HCT116 (cell line): ENCODE results near the gene ARRB2. TPM values are rescaled to one million over a fixed set of nuclear protein-coding genes. Genes with fewer than 3 reads are reported as not detected.

Source experiments
- ATAC-seq: fragments of 200-7000 bp; cut with Tn5 transposase; 2 replicates; pipeline ENCODE4 v1.9.1; 2020; ENCODE audit warnings: mild to moderate bottlenecking, moderate library complexity
- BruUV-seq: library from RNA; stranded (reverse); fragments of 400-500 nt; replicated peaks from 2 replicates; lab custom pipeline; 2021; lab: Mats Ljungman, UMichigan
- CTCF ChIA-PET: fragments of 300-600 bp; sonication (Branson Sonifier 250); formaldehyde crosslinking; loops from one replicate; lab custom pipeline; 2021; ENCODE audit warnings: antibody characterized with exemption; lab: Charles Lee
- POLR2A ChIA-PET: fragments of 300-600, 350-600 bp; sonication (Branson Sonifier 250); formaldehyde crosslinking; loops from one replicate; lab custom pipeline; 2021; ENCODE audit warnings: antibody characterized with exemption; lab: Charles Lee
- RAD21 ChIA-PET, 2 experiments: fragments of 300-600 bp; sonication (Branson Sonifier 250); formaldehyde crosslinking; loops; one replicate each; lab custom pipeline; 2023; ENCODE audit warnings: low total read pairs in 2 of 2; ENCODE audit not compliant: uncharacterized antibody in 2 of 2, unreplicated experiment in 2 of 2, low non-redundant PET in 1 of 2; lab: Charles Lee
- DNase-seq: peaks from one replicate; pipeline ENCODE4 v3.0.0-alpha.2; 2010; ENCODE audit warnings: low read depth, low spot score
- H2AFZ ChIP-seq: fragments of 200-600 bp; shearing (Covaris generic), sonication (generic); 2 replicates; pipeline ENCODE4 v1.6.1; 2017; ENCODE audit warnings: low read depth, mixed run types, mixed read lengths, antibody characterized with exemption, low read length; ENCODE audit not compliant: poor library complexity, severe bottlenecking
- H3K27ac ChIP-seq: 2 replicates; pipeline ENCODE4 v1.5.1; 2012; ENCODE audit warnings: low read depth, low read length
- H3K27me3 ChIP-seq: fragments of 200-600 bp; sonication (generic); 2 replicates; pipeline ENCODE4 v1.6.1; 2016; ENCODE audit warnings: mixed run types, low read length, mixed read lengths; ENCODE audit not compliant: insufficient read depth
- H3K36me3 ChIP-seq, 2 experiments: fragments of 200-500 bp in 1 of 2; fragments of 200-600 bp in 1 of 2; sonication (Bioruptor generic) in 1 of 2; sonication (generic) in 1 of 2; 2 replicates each; pipeline versions ENCODE4 v1.5.1 to v1.6.1; 2014 to 2016; ENCODE audit warnings: low read length in 2 of 2, inconsistent platforms in 1 of 2, mixed read lengths in 1 of 2, mixed run types in 1 of 2; ENCODE audit not compliant: insufficient read depth in 2 of 2, control insufficient read depth in 1 of 2
- H3K4me1 ChIP-seq, 2 experiments: fragments of 200-600 bp in 1 of 2; sonication (generic) in 1 of 2; 2 replicates each; pipeline versions ENCODE4 v1.5.1 to v1.6.1; 2012 to 2017; ENCODE audit warnings: low read length in 2 of 2, inconsistent platforms in 1 of 2, mild to moderate bottlenecking in 1 of 2, mixed read lengths in 1 of 2, mixed run types in 1 of 2, moderate library complexity in 1 of 2; ENCODE audit not compliant: insufficient read depth in 2 of 2, control insufficient read depth in 1 of 2
- H3K4me2 ChIP-seq: fragments of 200-600 bp; sonication (generic); 2 replicates; pipeline ENCODE4 v1.6.1; 2017; ENCODE audit warnings: mixed run types, low read length, mixed read lengths
- H3K4me3 ChIP-seq, 2 experiments: fragments of 200-600 bp in 1 of 2; sonication (generic) in 1 of 2; replicated peaks in 1 of 2; 2 replicates each; pipeline ENCODE4 v1.5.1; 2011 to 2016; ENCODE audit warnings: low read length in 2 of 2, control low read depth in 1 of 2, low read depth in 1 of 2, mild to moderate bottlenecking in 1 of 2, mixed read lengths in 1 of 2, mixed run types in 1 of 2
- H3K79me2 ChIP-seq: fragments of 200-600 bp; sonication (generic); 2 replicates; pipeline ENCODE4 v1.6.1; 2017; ENCODE audit warnings: mild to moderate bottlenecking, mixed run types, low read length, moderate library complexity, mixed read lengths; ENCODE audit not compliant: insufficient read depth
- H3K9ac ChIP-seq: fragments of 200-600 bp; sonication (generic); 2 replicates; pipeline ENCODE4 v1.6.1; 2016; ENCODE audit warnings: low read length, mixed read lengths
- H3K9me2 ChIP-seq: fragments of 200-600 bp; sonication (generic), shearing (Covaris generic); 2 replicates; pipeline ENCODE4 v1.6.1; 2017; ENCODE audit warnings: mixed run types, mild to moderate bottlenecking, moderate library complexity; ENCODE audit not compliant: insufficient read depth
- H3K9me3 ChIP-seq, 2 experiments: fragments of 200-500 bp in 1 of 2; fragments of 200-600 bp in 1 of 2; sonication (Bioruptor generic) in 1 of 2; sonication (generic) in 1 of 2; 2 replicates each; pipeline ENCODE4 v1.6.1; 2014 to 2017; ENCODE audit warnings: low read length in 2 of 2, mixed read lengths in 2 of 2, inconsistent platforms in 1 of 2, low read depth in 1 of 2, mild to moderate bottlenecking in 1 of 2, mixed run types in 1 of 2, moderate library complexity in 1 of 2; ENCODE audit not compliant: control insufficient read depth in 1 of 2, insufficient read depth in 1 of 2
- H4K20me1 ChIP-seq: fragments of 200-600 bp; sonication (generic), shearing (Covaris generic); 2 replicates; pipeline ENCODE4 v1.6.1; 2017; ENCODE audit warnings: mixed run types, mild to moderate bottlenecking, moderate library complexity; ENCODE audit not compliant: insufficient read depth
- CBX3 ChIP-seq: IDR thresholded peaks from 2 replicates; pipeline ENCODE4 v1.6.1; 2012; ENCODE audit warnings: low read depth
- CEBPB ChIP-seq: IDR thresholded peaks from 2 replicates; pipeline ENCODE4 v1.6.1; 2012; ENCODE audit warnings: low read depth
- EGR1 ChIP-seq: IDR thresholded peaks from 2 replicates; pipeline ENCODE4 v1.6.1; 2012; ENCODE audit warnings: low read depth
- ELF1 ChIP-seq: IDR thresholded peaks from 2 replicates; pipeline ENCODE4 v1.6.1; 2012; ENCODE audit warnings: low read depth, borderline replicate concordance
- JUND ChIP-seq: IDR thresholded peaks from 2 replicates; pipeline ENCODE4 v1.6.1; 2012
- RAD21 ChIP-seq: IDR thresholded peaks from 2 replicates; pipeline ENCODE4 v1.6.1; 2012; ENCODE audit warnings: low read depth, mild to moderate bottlenecking
- REST ChIP-seq: IDR thresholded peaks from 2 replicates; pipeline ENCODE4 v1.6.1; 2012; ENCODE audit warnings: low read depth
- SRF ChIP-seq: IDR thresholded peaks from 2 replicates; pipeline ENCODE4 v1.6.1; 2012; ENCODE audit warnings: low read depth
- YY1 ChIP-seq: IDR thresholded peaks from 2 replicates; pipeline ENCODE4 v1.6.1; 2011; ENCODE audit warnings: low read length, low read depth, moderate library complexity, mild to moderate bottlenecking; ENCODE audit not compliant: insufficient replicate concordance; ENCODE audit errors: extremely low read depth
- intact Hi-C: fragments of 100-400 bp; cut with micrococcal nuclease; formaldehyde crosslinking; loops from 2 replicates; pipeline ENCODE4 v1.10.0; 2022
- total RNA-seq: library from RNA; stranded (reverse); gene quantifications from one replicate; pipeline ENCODE4 v1.2.1, GENCODE V29; 2021; ENCODE audit not compliant: unreplicated experiment
- TF ChIP-seq, protein P1 (sequence below): IDR thresholded peaks from 2 replicates; pipeline ENCODE4 v1.6.1; 2012
- TF ChIP-seq, protein P2 (sequence below): IDR thresholded peaks from 2 replicates; pipeline ENCODE4 v1.6.1; 2011; ENCODE audit warnings: mild to moderate bottlenecking, low read length, moderate library complexity; ENCODE audit not compliant: insufficient replicate concordance; ENCODE audit errors: extremely low read depth

ARRB2 gene
- total RNA-seq, 1 experiment from 2014 or later, result 70.8 TPM

DNA sequence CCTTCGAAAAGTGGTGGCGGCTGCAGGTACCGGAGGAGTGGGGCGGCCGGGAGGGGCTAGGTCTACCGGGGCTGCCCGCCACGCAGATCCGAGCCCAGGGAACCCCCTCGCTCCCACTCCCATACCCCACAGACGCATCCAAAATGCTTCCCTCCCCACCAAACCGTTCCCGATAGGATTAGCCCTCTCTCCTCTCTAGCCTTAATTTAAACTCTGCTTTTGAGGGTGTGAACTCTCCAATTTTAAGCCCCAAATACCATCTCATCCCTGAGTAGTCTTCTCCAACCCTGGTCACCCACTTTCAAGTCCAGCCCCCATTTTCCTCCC is 29.6 kb downstream of the ARRB2 start:
- peak overlapping the region; percentile 52; the same call in 1 of the 2 replicates for H3K27ac ChIP-seq
- intact Hi-C loops, result no loop called here
- ChIA-PET POLR2A (no interaction called here), CTCF (no interaction called here), RAD21 (no interaction called here)
- H3K27me3 ChIP-seq, result no peaks in the 10 kb centered on the region
- H2AFZ ChIP-seq, result no peak overlapping the region
- no peaks in the 10 kb centered on the region for H3K36me3 ChIP-seq
- DNase-seq, result no peak
- BruUV-seq, result no TSS peak
- peak overlapping the region; percentile 99 for H3K4me2 ChIP-seq
- no peaks in the 10 kb centered on the region for H4K20me1 ChIP-seq
- no peaks in the 10 kb centered on the region; the same call in 1 of the 2 replicates for H3K79me2 ChIP-seq
- peaks cover 11 to 25% of the 10 kb centered on the region in 2 experiments for H3K4me1 ChIP-seq
- H3K9me3 ChIP-seq, result no peaks in the 10 kb centered on the region
- peak overlapping the region; percentile 80 for H3K9ac ChIP-seq
- peak overlapping the region; percentile 68 to 73 for H3K4me3 ChIP-seq
- TF ChIP-seq, protein P1, sequence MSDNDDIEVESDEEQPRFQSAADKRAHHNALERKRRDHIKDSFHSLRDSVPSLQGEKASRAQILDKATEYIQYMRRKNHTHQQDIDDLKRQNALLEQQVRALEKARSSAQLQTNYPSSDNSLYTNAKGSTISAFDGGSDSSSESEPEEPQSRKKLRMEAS, result no peak; the same call in 1 of the 2 replicates
- TF ChIP-seq CBX3, result no peak
- no peak for TF ChIP-seq ELF1
- no peak for TF ChIP-seq RAD21
- no peak for TF ChIP-seq REST
- TF ChIP-seq SRF, result no peak
- no peaks in the 10 kb centered on the region for H3K9me2 ChIP-seq
- no peak for ATAC-seq

GRCh38 chr17:4740584-4740983 is 30.2 kb downstream of the ARRB2 start:
- DNase-seq, result no peak
- no peaks in the 10 kb centered on the region for H3K9me3 ChIP-seq
- ChIA-PET RAD21 (no interaction called here), POLR2A (no interaction called here), CTCF (no interaction called here)
- H3K27ac ChIP-seq, result no peak overlapping the region
- H3K4me1 ChIP-seq, result peaks cover 11 to 25% of the 10 kb centered on the region in 2 experiments
- H4K20me1 ChIP-seq, result no peaks in the 10 kb centered on the region
- H3K9me2 ChIP-seq, result no peaks in the 10 kb centered on the region
- no peak for ATAC-seq
- no peaks in the 10 kb centered on the region for H3K36me3 ChIP-seq
- H3K4me2 ChIP-seq, result peak overlapping the region; percentile 99
- no peaks in the 10 kb centered on the region for H3K27me3 ChIP-seq
- H3K4me3 ChIP-seq, result peak overlapping the region in 1 of 2 experiments; percentile 73; a peak in 1 of 4 replicates
- no TSS peak for BruUV-seq
- intact Hi-C loops, result no loop called here
- H3K79me2 ChIP-seq, result no peaks in the 10 kb centered on the region; the same call in 1 of the 2 replicates
- no peak overlapping the region; the same call in 1 of the 2 replicates for H3K9ac ChIP-seq
- no peak overlapping the region for H2AFZ ChIP-seq
- TF ChIP-seq YY1 (no peak), REST (no peak), CEBPB (no peak), RAD21 (no peak), JUND (no peak), EGR1 (no peak)
- TF ChIP-seq, protein P2, sequence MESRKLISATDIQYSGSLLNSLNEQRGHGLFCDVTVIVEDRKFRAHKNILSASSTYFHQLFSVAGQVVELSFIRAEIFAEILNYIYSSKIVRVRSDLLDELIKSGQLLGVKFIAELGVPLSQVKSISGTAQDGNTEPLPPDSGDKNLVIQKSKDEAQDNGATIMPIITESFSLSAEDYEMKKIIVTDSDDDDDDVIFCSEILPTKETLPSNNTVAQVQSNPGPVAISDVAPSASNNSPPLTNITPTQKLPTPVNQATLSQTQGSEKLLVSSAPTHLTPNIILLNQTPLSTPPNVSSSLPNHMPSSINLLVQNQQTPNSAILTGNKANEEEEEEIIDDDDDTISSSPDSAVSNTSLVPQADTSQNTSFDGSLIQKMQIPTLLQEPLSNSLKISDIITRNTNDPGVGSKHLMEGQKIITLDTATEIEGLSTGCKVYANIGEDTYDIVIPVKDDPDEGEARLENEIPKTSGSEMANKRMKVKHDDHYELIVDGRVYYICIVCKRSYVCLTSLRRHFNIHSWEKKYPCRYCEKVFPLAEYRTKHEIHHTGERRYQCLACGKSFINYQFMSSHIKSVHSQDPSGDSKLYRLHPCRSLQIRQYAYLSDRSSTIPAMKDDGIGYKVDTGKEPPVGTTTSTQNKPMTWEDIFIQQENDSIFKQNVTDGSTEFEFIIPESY, result no peak
